ENCODE results near the gene ABHD17B. TPM values are rescaled to one million over a fixed set of nuclear protein-coding genes. Genes with fewer than 3 reads are reported as not detected.

Gene ABHD17B
- total RNA-seq, 2 experiments from 2014 or later: 27.0 to 35.7 TPM

DNA sequence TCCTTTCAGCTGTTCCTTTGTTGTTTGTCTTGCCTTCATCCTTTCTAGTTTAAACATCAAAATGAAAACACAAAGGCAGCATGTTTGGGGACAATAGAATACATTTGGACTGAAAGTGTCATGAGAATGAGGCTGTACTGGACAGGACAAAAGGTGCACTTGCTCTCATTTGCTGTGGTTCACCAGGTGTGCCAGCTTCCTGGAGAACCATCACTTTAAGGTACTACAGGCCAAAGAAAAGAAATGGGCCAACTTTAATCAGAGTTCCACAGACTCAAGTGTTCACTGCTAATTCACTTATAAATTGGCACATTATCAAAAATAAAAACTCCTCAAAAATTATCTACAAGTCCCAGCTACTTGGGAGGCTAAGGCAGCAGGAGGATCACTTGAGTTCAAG lies 53.8 kb downstream of the ABHD17B start:
- no peaks in the 10 kb centered on the region for H3K27me3 Mint-ChIP-seq
- ATAC-seq (no peak), DNase-seq (no peak)
- peaks cover 23% of the 10 kb centered on the region for H3K4me1 Mint-ChIP-seq
- peaks cover 18% of the 10 kb centered on the region for H3K9me3 Mint-ChIP-seq (ENCODE audit: low read depth)
- no peak overlapping the region for H3K4me3 Mint-ChIP-seq
- H3K27ac Mint-ChIP-seq: no peak overlapping the region
- CTCF ChIA-PET: interaction anchor here (1.2 kb wide), 1 partner anchor 52 kb away, joined by 3 read pairs; no protein-coding TSS in a partner anchor
- peaks cover 39% of the 10 kb centered on the region for H3K36me3 Mint-ChIP-seq

DNA sequence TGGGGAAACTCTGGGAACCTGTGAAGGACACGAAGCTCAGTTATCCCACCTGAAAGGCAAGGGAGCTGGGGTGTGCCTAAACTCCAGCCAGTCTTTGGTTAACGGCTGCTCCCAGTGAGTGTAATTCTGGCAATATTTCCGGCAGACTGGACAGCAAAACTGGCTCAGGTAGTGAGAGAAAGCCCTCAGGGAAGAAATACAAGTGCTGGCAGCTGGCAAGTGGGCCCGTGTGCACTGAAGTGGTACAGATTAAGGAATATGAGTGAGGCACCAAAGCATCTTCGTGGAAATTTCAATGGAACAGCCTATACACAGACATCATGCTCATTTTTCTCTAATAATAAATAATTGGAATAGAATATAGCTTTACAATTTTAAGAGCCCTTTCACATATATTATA lies 56.2 kb downstream of the ABHD17B start:
- H3K36me3 Mint-ChIP-seq: peaks cover 21% of the 10 kb centered on the region
- no peaks in the 10 kb centered on the region for H3K27me3 Mint-ChIP-seq
- no peak overlapping the region for H3K27ac Mint-ChIP-seq
- CTCF ChIA-PET: interaction anchor here (1.2 kb wide), 1 partner anchor 36 kb away, joined by 3 read pairs; no protein-coding TSS in a partner anchor
- peaks cover 7% of the 10 kb centered on the region for H3K9me3 Mint-ChIP-seq (ENCODE audit: low read depth)
- ATAC-seq (no peak), DNase-seq (no peak)
- peaks cover 22% of the 10 kb centered on the region for H3K4me1 Mint-ChIP-seq
- H3K4me3 Mint-ChIP-seq: no peak overlapping the region

DNA sequence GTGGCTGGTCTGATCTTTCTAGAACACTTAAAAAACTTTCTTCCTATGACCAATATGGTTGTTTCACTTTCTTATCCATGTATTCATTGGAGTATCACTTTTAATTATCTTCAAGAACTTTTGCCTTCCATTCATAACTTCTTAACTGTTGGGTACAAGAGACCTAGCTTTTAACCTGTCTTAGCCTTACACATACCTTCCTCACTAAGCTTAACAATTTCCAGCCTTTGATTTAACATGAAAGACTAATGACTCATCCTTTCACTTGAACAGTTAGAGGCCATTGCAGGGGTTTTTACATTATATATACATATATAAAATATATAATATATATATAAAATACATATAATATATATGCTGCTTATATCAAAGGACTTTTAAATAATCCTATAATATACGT lies 57.9 kb downstream of the ABHD17B start:
- DNase-seq (no peak), ATAC-seq (no peak)
- Mint-ChIP-seq H3K27ac (no peak overlapping the region), H3K9me3 (ENCODE audit: low read depth) (peaks cover 2% of the 10 kb centered on the region), H3K27me3 (no peaks in the 10 kb centered on the region), H3K4me3 (no peak overlapping the region), H3K36me3 (peaks cover 13% of the 10 kb centered on the region), H3K4me1 (peaks cover 5% of the 10 kb centered on the region)
- CTCF ChIA-PET: interaction anchor here (2.1 kb wide), 1 partner anchor 34 kb away, joined by 7 read pairs; no protein-coding TSS in a partner anchor

DNA sequence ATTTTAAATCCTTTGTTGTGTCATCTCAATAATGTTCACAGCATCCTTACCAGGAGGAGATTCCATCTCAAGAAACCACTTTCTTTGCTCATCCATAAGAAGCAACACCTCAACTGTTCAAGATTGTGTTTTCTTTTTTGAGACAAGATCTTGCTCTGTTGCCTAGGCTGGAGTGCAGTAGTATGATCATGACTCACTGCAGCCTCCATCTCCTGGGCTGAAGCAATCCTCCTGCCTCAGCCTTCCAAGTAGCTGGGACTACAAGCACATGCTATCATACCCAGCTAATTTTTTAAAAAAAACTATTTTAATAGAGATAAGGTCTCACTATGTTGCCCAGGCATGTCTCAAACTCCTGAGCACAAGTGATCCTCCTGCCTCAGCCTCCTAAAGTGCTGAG lies 60.0 kb downstream of the ABHD17B start:
- H3K4me3 Mint-ChIP-seq: no peak overlapping the region
- H3K4me1 Mint-ChIP-seq: peaks cover 3% of the 10 kb centered on the region
- H3K9me3 Mint-ChIP-seq (ENCODE audit: low read depth): peaks cover 2% of the 10 kb centered on the region
- ATAC-seq: no peak
- no peaks in the 10 kb centered on the region for H3K27me3 Mint-ChIP-seq
- no peak for DNase-seq
- no peak overlapping the region for H3K27ac Mint-ChIP-seq
- CTCF ChIA-PET: no interaction called here
- peaks cover 8% of the 10 kb centered on the region for H3K36me3 Mint-ChIP-seq

DNA sequence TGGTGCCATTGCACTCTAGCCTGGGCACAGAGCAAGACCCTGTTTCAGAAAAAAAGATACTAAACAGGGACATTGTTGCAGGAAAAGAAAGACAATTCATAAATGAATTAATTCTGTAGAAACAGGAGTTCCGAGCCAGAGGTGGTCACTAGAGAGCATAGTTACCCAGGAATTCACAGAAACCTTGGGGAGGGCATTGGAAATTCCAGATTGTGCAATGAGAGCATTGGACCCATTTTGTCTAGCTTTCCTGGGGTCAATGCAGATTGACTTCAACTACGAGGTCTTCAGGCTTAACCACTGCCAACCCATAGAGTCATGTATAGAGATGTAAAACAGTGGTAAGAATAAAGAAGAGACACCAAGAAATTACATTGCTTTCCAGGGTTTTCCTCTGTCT lies 63.1 kb downstream of the ABHD17B start:
- ATAC-seq (no peak), DNase-seq (no peak)
- no peak overlapping the region for H3K4me3 Mint-ChIP-seq
- CTCF ChIA-PET: no interaction called here
- peaks cover 6% of the 10 kb centered on the region for H3K36me3 Mint-ChIP-seq
- H3K4me1 Mint-ChIP-seq: peaks cover under 1% of the 10 kb centered on the region
- no peak overlapping the region for H3K27ac Mint-ChIP-seq
- H3K27me3 Mint-ChIP-seq: no peaks in the 10 kb centered on the region
- H3K9me3 Mint-ChIP-seq (ENCODE audit: low read depth): peaks cover 2% of the 10 kb centered on the region

DNA sequence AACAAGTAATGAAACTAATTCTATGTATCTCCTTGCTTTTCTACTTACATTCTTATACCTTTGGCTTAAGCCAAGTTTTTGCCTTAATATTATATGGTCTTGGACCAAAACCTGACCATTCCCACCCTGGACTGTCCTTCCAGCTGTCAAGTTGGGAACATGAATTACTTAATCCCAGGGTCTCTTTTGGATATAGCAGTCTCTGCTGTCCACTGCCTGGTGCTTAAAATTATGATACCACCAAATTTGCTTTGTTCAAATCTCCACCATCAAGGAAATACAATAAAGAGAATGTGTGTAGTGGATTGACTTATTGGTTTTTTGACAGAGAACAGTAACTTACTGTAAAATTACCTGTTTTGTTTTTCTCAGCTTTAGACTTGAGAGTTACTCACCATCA lies 66.2 kb downstream of the ABHD17B start:
- no peak overlapping the region for H3K27ac Mint-ChIP-seq
- CTCF ChIA-PET: no interaction called here
- peaks cover 4% of the 10 kb centered on the region for H3K36me3 Mint-ChIP-seq
- ATAC-seq (no peak), DNase-seq (no peak)
- peaks cover 2% of the 10 kb centered on the region for H3K9me3 Mint-ChIP-seq (ENCODE audit: low read depth)
- no peak overlapping the region for H3K4me3 Mint-ChIP-seq
- no peaks in the 10 kb centered on the region for H3K27me3 Mint-ChIP-seq
- H3K4me1 Mint-ChIP-seq: no peaks in the 10 kb centered on the region

DNA sequence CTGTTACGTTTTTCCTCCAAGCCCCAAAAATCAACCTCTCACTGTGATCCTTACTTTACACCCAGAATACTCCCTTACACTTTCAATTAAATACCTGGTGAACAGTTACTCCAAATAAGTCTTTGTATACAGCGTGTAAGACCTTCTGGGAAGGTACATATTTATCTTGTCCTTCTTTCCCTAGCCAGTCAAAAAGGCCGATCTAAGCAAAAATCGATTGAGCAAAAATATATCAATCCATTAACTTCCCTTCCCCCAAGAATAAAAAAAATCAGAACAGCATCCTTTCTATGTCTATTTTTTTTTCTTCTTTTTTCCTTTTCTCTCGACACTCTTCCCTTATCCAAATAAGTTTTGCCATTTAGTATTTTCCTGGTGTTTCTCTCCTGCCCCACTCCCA lies 71.3 kb downstream of the ABHD17B start:
- H3K4me3 Mint-ChIP-seq: no peak overlapping the region
- peaks cover 7% of the 10 kb centered on the region for H3K27me3 Mint-ChIP-seq
- peaks cover 2% of the 10 kb centered on the region for H3K36me3 Mint-ChIP-seq
- no peak for DNase-seq
- CTCF ChIA-PET: no interaction called here
- no peak overlapping the region for H3K27ac Mint-ChIP-seq
- H3K4me1 Mint-ChIP-seq: no peaks in the 10 kb centered on the region
- H3K9me3 Mint-ChIP-seq (ENCODE audit: low read depth): no peaks in the 10 kb centered on the region
- no peak for ATAC-seq

DNA sequence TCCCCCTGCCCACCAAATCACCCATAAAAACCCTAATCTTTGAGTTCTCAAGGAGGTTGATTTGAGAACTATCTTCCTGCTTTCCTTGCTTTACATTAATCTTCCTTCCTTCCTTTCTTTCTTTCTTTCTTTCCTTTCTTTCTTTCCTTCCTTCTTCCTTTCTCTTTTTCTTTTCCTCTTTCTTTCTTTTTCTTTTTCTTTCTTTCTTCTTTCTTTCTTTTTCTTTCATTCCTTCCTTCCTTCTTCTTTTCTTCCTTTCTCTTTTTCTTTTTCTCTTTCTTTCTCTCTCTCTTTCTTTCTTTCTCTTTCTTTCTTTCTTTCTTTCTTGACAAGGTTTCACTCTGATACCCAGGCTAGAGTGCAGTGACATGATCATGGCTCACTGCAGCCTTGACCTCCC lies 75.4 kb downstream of the ABHD17B start:
- Mint-ChIP-seq H3K27ac (no peak overlapping the region), H3K36me3 (peaks cover 2% of the 10 kb centered on the region), H3K27me3 (peaks cover 12% of the 10 kb centered on the region), H3K4me3 (no peak overlapping the region), H3K9me3 (ENCODE audit: low read depth) (no peaks in the 10 kb centered on the region), H3K4me1 (no peaks in the 10 kb centered on the region)
- DNase-seq (no peak), ATAC-seq (no peak)
- CTCF ChIA-PET: no interaction called here

DNA sequence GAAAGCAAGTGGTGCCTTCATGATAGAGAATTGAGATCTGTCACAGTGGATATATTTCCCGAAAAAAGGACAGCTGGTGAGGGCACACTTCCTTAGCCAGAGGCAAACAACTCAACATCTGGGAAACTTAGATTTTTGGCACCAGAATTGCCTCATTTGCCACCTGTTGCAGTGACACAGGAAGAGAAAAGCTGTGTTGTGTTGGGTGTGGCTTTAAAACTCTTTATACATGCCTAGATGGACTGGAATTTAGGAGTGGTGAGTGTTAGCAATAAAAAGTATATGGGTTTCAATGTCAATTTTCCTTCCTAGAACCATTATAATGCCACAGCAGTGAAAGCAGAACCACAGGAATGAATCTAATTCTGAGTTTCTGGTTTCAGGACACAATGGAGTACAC lies 80.1 kb downstream of the ABHD17B start:
- no peak for DNase-seq
- CTCF ChIA-PET: no interaction called here
- Mint-ChIP-seq H3K27ac (no peak overlapping the region), H3K4me3 (no peak overlapping the region), H3K27me3 (peaks cover 12% of the 10 kb centered on the region), H3K9me3 (ENCODE audit: low read depth) (no peaks in the 10 kb centered on the region), H3K36me3 (no peaks in the 10 kb centered on the region), H3K4me1 (no peaks in the 10 kb centered on the region)
- no peak for ATAC-seq

DNA sequence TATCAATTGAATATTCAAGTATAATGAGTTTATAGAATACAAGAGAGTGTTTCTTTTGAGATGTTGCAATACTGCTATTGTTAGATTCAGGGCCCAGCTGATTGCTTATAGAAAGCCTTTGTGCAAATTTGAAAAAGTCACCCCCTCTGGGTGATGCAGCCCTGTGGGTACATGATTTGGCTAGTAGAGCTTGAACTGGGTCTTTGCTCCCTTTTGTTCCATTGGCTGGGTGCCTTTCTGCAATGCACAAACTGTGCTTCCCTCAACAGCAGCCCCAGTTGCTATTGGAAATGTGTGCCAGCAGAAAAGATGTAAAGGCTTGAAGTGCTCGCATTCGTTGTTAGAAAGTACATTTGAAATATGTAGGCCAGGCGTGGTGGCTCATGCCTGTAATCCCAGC lies 80.8 kb downstream of the ABHD17B start:
- Mint-ChIP-seq H3K36me3 (no peaks in the 10 kb centered on the region), H3K4me3 (no peak overlapping the region), H3K9me3 (ENCODE audit: low read depth) (no peaks in the 10 kb centered on the region), H3K4me1 (no peaks in the 10 kb centered on the region), H3K27me3 (peaks cover 9% of the 10 kb centered on the region), H3K27ac (no peak overlapping the region)
- CTCF ChIA-PET: interaction anchor here (1.4 kb wide), 1 partner anchor 13 kb away, joined by 3 read pairs; no protein-coding TSS in a partner anchor
- DNase-seq (no peak), ATAC-seq (no peak)

DNA sequence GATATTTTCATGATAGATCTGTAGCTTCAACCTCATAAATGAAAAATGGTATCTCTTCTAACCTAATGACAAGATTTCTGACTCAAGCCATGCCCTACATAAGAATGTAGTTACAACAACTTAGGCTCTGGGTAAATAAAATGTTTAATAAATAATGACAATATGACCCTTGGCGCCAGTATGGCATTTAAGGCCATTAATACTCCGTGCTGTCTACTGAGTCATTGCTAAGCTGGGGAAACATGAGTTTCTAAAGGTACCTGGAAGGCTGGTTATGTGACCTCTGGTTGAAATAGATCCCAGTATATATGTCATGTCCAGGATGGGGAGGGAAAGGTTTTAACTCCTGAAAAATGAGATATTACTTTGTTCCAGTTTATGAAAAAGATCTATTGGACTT lies 84.7 kb downstream of the ABHD17B start:
- Mint-ChIP-seq H3K27me3 (no peaks in the 10 kb centered on the region), H3K4me1 (no peaks in the 10 kb centered on the region), H3K27ac (no peak overlapping the region), H3K36me3 (no peaks in the 10 kb centered on the region), H3K9me3 (ENCODE audit: low read depth) (no peaks in the 10 kb centered on the region), H3K4me3 (no peak overlapping the region)
- no peak for DNase-seq
- CTCF ChIA-PET: interaction anchor here (0.7 kb wide), 1 partner anchor 58 kb away, joined by 3 read pairs; no protein-coding TSS in a partner anchor
- ATAC-seq: no peak

DNA sequence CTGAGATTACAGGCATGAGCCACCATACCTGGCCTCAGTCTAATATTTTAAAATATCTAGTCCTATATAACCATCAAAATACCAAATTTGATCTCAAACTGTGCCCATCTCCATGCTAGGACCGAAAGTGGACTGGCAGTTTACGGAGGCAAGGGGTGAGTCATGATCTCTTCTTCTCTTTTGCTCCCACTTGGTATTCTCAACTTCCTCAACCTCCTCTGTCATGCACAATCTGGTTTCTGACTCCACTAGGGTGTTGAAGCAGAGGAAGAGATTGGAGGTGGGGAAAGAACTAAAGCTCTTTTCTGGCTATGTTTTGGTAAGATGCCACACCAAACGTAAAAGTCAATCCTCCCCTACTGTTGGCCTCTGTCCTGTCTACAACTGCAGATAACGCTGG lies 86.7 kb downstream of the ABHD17B start:
- no peaks in the 10 kb centered on the region for H3K4me1 Mint-ChIP-seq
- no peak overlapping the region for H3K4me3 Mint-ChIP-seq
- no peak for DNase-seq
- no peaks in the 10 kb centered on the region for H3K9me3 Mint-ChIP-seq (ENCODE audit: low read depth)
- CTCF ChIA-PET: interaction anchor here (1.1 kb wide), 1 partner anchor 24 kb away, joined by 3 read pairs; no protein-coding TSS in a partner anchor
- no peaks in the 10 kb centered on the region for H3K36me3 Mint-ChIP-seq
- no peak for ATAC-seq
- no peak overlapping the region for H3K27ac Mint-ChIP-seq
- H3K27me3 Mint-ChIP-seq: no peaks in the 10 kb centered on the region

DNA sequence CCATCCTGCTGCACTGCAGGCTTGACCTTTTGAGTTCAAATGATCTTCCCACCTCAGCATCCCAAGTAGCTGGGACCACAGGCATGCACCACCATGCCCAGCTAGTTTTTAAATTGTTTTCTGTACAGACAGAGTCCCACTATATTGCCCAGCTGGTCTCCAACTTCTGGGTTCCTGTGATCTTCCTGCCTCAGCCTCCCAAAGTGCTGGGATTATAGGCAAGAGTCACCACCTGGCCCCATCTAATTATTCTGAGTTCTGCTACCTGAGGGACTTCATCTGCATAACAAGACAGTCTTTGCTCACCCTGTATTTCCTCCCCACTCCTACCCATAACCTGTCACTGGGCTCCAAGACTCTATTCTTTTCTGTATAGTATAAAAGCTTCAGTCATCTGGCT lies 88.1 kb downstream of the ABHD17B start:
- no peak overlapping the region for H3K4me3 Mint-ChIP-seq
- CTCF ChIA-PET: interaction anchor here (8.6 kb wide), 1 partner anchor 15 kb away, joined by 45 read pairs; no protein-coding TSS in a partner anchor
- no peaks in the 10 kb centered on the region for H3K36me3 Mint-ChIP-seq
- H3K9me3 Mint-ChIP-seq (ENCODE audit: low read depth): no peaks in the 10 kb centered on the region
- DNase-seq (no peak), ATAC-seq (no peak)
- no peak overlapping the region for H3K27ac Mint-ChIP-seq
- H3K27me3 Mint-ChIP-seq: no peaks in the 10 kb centered on the region
- H3K4me1 Mint-ChIP-seq: no peaks in the 10 kb centered on the region

DNA sequence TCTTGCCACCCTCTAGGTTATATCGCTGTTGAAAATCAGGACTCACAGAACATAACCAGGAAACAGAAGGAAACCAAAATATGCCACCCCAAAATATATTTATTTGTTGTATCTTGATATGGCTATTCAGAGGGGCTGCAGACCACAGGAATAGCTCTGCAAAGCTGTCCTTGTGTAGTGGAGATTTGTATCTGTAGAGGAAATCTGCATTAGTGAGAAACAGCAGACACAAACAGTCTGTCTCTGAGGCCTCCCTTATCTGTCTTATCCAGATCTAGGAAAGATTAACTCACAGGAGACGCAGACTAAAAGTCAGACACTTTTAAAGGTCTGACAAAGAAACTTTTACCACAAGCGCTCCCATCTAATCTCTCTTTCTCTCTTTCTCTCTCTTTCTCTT lies 88.5 kb downstream of the ABHD17B start:
- Mint-ChIP-seq H3K9me3 (ENCODE audit: low read depth) (no peaks in the 10 kb centered on the region), H3K4me3 (no peak overlapping the region), H3K27ac (no peak overlapping the region), H3K27me3 (no peaks in the 10 kb centered on the region), H3K36me3 (no peaks in the 10 kb centered on the region), H3K4me1 (peaks cover 2% of the 10 kb centered on the region)
- no peak for ATAC-seq
- DNase-seq: no peak
- CTCF ChIA-PET: interaction anchor here (8.6 kb wide), 1 partner anchor 15 kb away, joined by 45 read pairs; no protein-coding TSS in a partner anchor

DNA sequence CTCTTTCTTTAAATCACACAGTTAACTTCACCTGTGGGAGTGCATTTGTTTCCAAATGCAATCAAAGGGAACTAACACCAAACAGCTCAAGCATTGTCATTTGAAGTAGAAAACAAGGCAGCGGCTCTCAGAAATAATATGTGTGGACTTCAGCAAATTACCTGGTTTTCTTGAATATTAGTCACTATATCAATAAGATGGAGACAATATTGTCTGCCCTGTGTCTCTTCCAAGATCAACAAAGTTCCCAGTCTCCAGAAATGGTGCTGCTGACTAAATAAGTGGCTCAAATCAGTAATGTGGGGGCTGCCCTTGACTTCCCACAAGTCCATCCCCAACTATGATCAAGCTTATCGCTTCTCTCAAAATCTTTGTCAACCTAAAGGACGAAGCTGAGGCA lies 89.6 kb downstream of the ABHD17B start:
- ATAC-seq (no peak), DNase-seq (no peak)
- no peak overlapping the region for H3K4me3 Mint-ChIP-seq
- CTCF ChIA-PET: interaction anchor here (1.2 to 8.6 kb wide), 2 partner anchors 14 to 35 kb away, joined by 3 to 45 read pairs; no protein-coding TSS in a partner anchor
- no peaks in the 10 kb centered on the region for H3K9me3 Mint-ChIP-seq (ENCODE audit: low read depth)
- H3K27ac Mint-ChIP-seq: no peak overlapping the region
- H3K27me3 Mint-ChIP-seq: no peaks in the 10 kb centered on the region
- H3K36me3 Mint-ChIP-seq: no peaks in the 10 kb centered on the region
- H3K4me1 Mint-ChIP-seq: peaks cover 9% of the 10 kb centered on the region
